GM21737 (cell line): ENCODE data around the gene LRRC43.
"Not testable (repeated sequence)": the region's sequence is repeated elsewhere in the genome, so short reads cannot be mapped to it uniquely, and the experiment has no call there.

ENCODE experiments used
- ATAC-seq: cut with Tn5 transposase; IDR thresholded peaks from one replicate; pipeline ENCODE4 v1.9.1; 2021; ENCODE audit warnings: mild to moderate bottlenecking, moderate library complexity; ENCODE audit not compliant: unreplicated experiment

Gene LRRC43

GRCh38 chr12:122190842-122191668 is 8.1 kb downstream of the LRRC43 start:
- no peak for ATAC-seq

- ATAC-seq = no peak
These were observed 9.5 kb downstream of the LRRC43 start for GRCh38 chr12:122192441-122192840.

GRCh38 chr12:122194804-122195203 is 11.9 kb downstream of the LRRC43 start:
- no peak for ATAC-seq

- no peak for ATAC-seq
These were observed 12.5 kb downstream of the LRRC43 start for GRCh38 chr12:122195405-122195804.

- no peak for ATAC-seq
These were observed 14.7 kb downstream of the LRRC43 start for GRCh38 chr12:122197612-122197966.

- no peak for ATAC-seq
These were observed 16.8 kb downstream of the LRRC43 start for GRCh38 chr12:122199484-122200355.

GRCh38 chr12:122200541-122201175 is 17.7 kb downstream of the LRRC43 start:
- ATAC-seq = no peak

GRCh38 chr12:122201381-122201780 is 18.5 kb downstream of the LRRC43 start:
- no peak for ATAC-seq

GRCh38 chr12:122202017-122202416 is 19.1 kb downstream of the LRRC43 start:
- ATAC-seq = no peak

- ATAC-seq = not testable (repeated sequence)
These were observed 19.9 kb downstream of the LRRC43 start for GRCh38 chr12:122202811-122203210.

GRCh38 chr12:122203301-122204166 is 20.6 kb downstream of the LRRC43 start, which contains the start of gene B3GNT4:
B3GNT4 (plus strand) TSS chr12:122203709; CDS start chr12:122204619, 910 bp downstream.
- no peak for ATAC-seq

- no peak for ATAC-seq
These were observed 21.5 kb downstream of the LRRC43 start for GRCh38 chr12:122204167-122205052.

- no peak for ATAC-seq
These were observed 22.4 kb downstream of the LRRC43 start for GRCh38 chr12:122205053-122205925.

GRCh38 chr12:122206111-122206881 is 23.4 kb downstream of the LRRC43 start:
- ATAC-seq = no peak

- no peak for ATAC-seq
These were observed 24.1 kb downstream of the LRRC43 start for GRCh38 chr12:122206976-122207375.

- no peak for ATAC-seq
These were observed 24.5 kb downstream of the LRRC43 start for GRCh38 chr12:122207391-122207790.

- no peak for ATAC-seq
These were observed 25.3 kb downstream of the LRRC43 start for GRCh38 chr12:122208073-122208820.
